ENCODE measurements around the gene PPWD1. TPM values are rescaled to one million over a fixed set of nuclear protein-coding genes. Genes with fewer than 3 reads are reported as not detected.

The PPWD1 gene
- total and polyA plus RNA-seq, 2 donors (not counting 3 experiments of a cell fraction or from before 2014, with no cell fraction given) = 4.9 to 40.9 TPM

GRCh38 chr5:65563777-65564176 lies 681 bp downstream of the PPWD1 start:
- Histone ChIP-seq H2AFZ (ENCODE audit: low read depth, low read length) (peak overlapping the region; percentile 90), H3K36me3 (ENCODE audit: control insufficient read depth in 2 of 2, extremely low read depth in 1 of 2, insufficient read depth in 2 of 2, low read length in 2 of 2) (no peaks in the 10 kb centered on the region), H3K4me1 (ENCODE audit: control insufficient read depth, extremely low read depth, insufficient read depth, low read length) (peaks cover 25% of the 10 kb centered on the region), H3K9me3 (replicated peaks; ENCODE audit: control insufficient read depth, insufficient read depth, low read length) (no peaks in the 10 kb centered on the region), H4K20me1 (replicated peaks; ENCODE audit: control insufficient read depth, extremely low read depth, insufficient read depth, low read length) (no peaks in the 10 kb centered on the region), H3K4me2 (ENCODE audit: insufficient read depth, low read length) (peak overlapping the region; percentile 75), H3K4me3 (replicated peaks in 1 of 3; ENCODE audit: insufficient read depth in 1 of 3, low read depth in 1 of 3, low read length in 3 of 3) (peak overlapping the region; percentile 49 to 85 (median 72)), H3K79me2 (ENCODE audit: control insufficient read depth, insufficient read depth, low read length) (peaks cover 60% of the 10 kb centered on the region), H3K27me3 (ENCODE audit: control insufficient read depth in 2 of 2, insufficient read depth in 2 of 2, low read length in 2 of 2) (no peaks in the 10 kb centered on the region), H3K27ac (ENCODE audit: insufficient read depth, low read depth, low read length) (peak overlapping the region; percentile 54), H3K9ac (replicated peaks; ENCODE audit: extremely low read depth, insufficient read depth, low read length) (peak overlapping the region; percentile 88), H3K9me1 (replicated peaks; ENCODE audit: control insufficient read depth, extremely low read depth, insufficient read depth, low read length) (no peaks in the 10 kb centered on the region)
- intact Hi-C loops (cut with micrococcal nuclease) = loop anchor here (1.0 kb wide), 1 partner anchor 928 kb away; no protein-coding TSS in a partner anchor
- DNase-seq (ENCODE audit: low read depth, low spot score) (no peak), FAIRE-seq (peak; percentile 47)
- ChIA-PET POLR2A (interaction anchor here (0.7 to 0.8 kb wide), 2 partner anchors 81 to 562 kb away, joined by 4 to 6 read pairs; no protein-coding TSS in a partner anchor), CTCF (interaction anchor here (1.1 to 3.2 kb wide), 2 partner anchors 606 to 753 kb away, joined by 4 to 16 read pairs; no protein-coding TSS in a partner anchor)
- BruUV-seq (replicated peaks) = no TSS peak
- dilution Hi-C loops (cut with MboI; ENCODE audit: extremely low pct_ligation_motif_present, low sequenced_read_pairs) = no loop called here
- TF ChIP-seq EZH2 (IDR thresholded peaks at IDR 0.05; ENCODE audit: borderline replicate concordance, low read depth, low read length, severe bottlenecking) (no peak), MYC (IDR thresholded peaks at IDR 0.05; ENCODE audit: low read depth, low read length) (no peak), POLR2A (IDR thresholded peaks at IDR 0.05; ENCODE audit: low read depth, low read length) (no peak), FOS (IDR thresholded peaks at IDR 0.05; ENCODE audit: borderline replicate concordance, insufficient read depth, low read length) (no peak), GATA2 (IDR thresholded peaks at IDR 0.05; ENCODE audit: insufficient read depth, insufficient read length, low read depth, low read length) (no peak), CTCF (IDR thresholded peaks at IDR 0.05; ENCODE audit: extremely low read depth in 1 of 2, insufficient read depth in 1 of 2, low read depth in 1 of 2, low read length in 2 of 2) (no peak), MAX (IDR thresholded peaks at IDR 0.05; ENCODE audit: insufficient read depth, insufficient read length) (no peak), POLR2AphosphoS5 (IDR thresholded peaks at IDR 0.05; ENCODE audit: insufficient read depth, low read depth, low read length) (no peak), JUN (IDR thresholded peaks at IDR 0.05; ENCODE audit: borderline replicate concordance, insufficient read depth, insufficient read length, low read depth) (no peak)
